ENCODE measurements around the gene LIPJ. TPM values are rescaled to one million over a fixed set of nuclear protein-coding genes. Genes with fewer than 3 reads are reported as not detected.

LIPJ gene
- total RNA-seq, 1 experiment from 2014 or later: not detected

DNA sequence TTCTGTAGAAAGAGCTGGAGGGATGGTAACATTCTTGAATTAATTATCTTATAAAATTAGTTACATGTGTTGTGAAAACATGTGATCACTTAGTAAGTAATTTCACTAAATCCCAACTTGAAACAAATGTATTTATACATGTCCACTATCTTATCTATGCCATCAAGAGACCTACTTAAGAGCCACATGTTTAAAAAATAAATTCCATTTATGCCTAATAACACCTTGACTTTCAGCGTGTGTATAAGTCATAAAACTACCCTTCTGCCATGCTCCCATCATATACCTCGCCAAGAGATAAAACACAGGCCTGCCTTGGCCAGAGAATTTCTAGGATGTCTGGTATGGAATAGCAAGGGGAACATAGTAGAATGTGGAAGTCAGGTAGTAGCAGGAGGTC is 37.3 kb downstream of the LIPJ start:
- Histone ChIP-seq H3K4me3 (ENCODE audit: low read depth, low read length) (no peak overlapping the region), H3K4me1 (no peaks in the 10 kb centered on the region), H3K27me3 (replicated peaks; ENCODE audit: control insufficient read depth, insufficient read depth, low read length) (no peaks in the 10 kb centered on the region), H3K36me3 (ENCODE audit: control insufficient read depth, insufficient read depth, low read length) (no peaks in the 10 kb centered on the region), H3K9me3 (no peaks in the 10 kb centered on the region)
- no peaks in the 10 kb centered on the region for H3K4me1 Mint-ChIP-seq (ENCODE audit: low read depth, unreplicated experiment)
- H3K36me3 Mint-ChIP-seq (ENCODE audit: insufficient read depth, unreplicated experiment): no peaks in the 10 kb centered on the region
- H3K4me3 Mint-ChIP-seq (ENCODE audit: unreplicated experiment): no peak overlapping the region
- BruUV-seq (replicated peaks): no TSS peak
- peaks cover 5% of the 10 kb centered on the region for H3K27me3 Mint-ChIP-seq (ENCODE audit: insufficient read depth, unreplicated experiment)
- POLR2A ChIA-PET: no interaction called here
- no peaks in the 10 kb centered on the region for H3K9me3 Mint-ChIP-seq (ENCODE audit: unreplicated experiment)
- CTCF ChIA-PET: no interaction called here
- TF ChIP-seq, protein P1, sequence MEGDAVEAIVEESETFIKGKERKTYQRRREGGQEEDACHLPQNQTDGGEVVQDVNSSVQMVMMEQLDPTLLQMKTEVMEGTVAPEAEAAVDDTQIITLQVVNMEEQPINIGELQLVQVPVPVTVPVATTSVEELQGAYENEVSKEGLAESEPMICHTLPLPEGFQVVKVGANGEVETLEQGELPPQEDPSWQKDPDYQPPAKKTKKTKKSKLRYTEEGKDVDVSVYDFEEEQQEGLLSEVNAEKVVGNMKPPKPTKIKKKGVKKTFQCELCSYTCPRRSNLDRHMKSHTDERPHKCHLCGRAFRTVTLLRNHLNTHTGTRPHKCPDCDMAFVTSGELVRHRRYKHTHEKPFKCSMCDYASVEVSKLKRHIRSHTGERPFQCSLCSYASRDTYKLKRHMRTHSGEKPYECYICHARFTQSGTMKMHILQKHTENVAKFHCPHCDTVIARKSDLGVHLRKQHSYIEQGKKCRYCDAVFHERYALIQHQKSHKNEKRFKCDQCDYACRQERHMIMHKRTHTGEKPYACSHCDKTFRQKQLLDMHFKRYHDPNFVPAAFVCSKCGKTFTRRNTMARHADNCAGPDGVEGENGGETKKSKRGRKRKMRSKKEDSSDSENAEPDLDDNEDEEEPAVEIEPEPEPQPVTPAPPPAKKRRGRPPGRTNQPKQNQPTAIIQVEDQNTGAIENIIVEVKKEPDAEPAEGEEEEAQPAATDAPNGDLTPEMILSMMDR (IDR thresholded peaks at IDR 0.05; ENCODE audit: insufficient read depth in 1 of 2, low read depth in 1 of 2, low read length in 1 of 2, severe bottlenecking in 1 of 2, unreplicated experiment in 1 of 2): no peak
- no peak for DNase-seq
- intact Hi-C loops (cut with micrococcal nuclease; ENCODE audit: unreplicated experiment): no loop called here
- H3K27ac Mint-ChIP-seq (ENCODE audit: unreplicated experiment): no peak overlapping the region

DNA sequence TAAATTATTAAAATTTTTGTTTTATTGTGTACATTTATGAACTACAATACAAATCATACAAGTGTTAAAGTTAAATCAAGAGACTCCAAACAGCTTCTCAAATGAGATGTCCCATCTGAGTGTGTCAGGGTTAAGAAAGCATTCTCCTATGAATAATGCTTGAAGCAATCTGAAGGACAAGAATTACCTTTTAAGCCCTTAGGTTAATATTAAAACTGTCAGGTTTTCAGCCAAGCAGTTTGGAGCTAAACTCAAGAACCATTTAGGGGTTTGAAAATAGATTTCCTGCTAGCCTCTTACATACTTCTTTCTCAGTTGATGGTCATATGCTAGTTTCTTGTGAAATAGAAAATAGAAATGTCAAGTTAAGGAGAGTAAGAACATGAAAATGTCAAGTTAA is 38.3 kb downstream of the LIPJ start:
- intact Hi-C loops (cut with micrococcal nuclease; ENCODE audit: unreplicated experiment): no loop called here

DNA sequence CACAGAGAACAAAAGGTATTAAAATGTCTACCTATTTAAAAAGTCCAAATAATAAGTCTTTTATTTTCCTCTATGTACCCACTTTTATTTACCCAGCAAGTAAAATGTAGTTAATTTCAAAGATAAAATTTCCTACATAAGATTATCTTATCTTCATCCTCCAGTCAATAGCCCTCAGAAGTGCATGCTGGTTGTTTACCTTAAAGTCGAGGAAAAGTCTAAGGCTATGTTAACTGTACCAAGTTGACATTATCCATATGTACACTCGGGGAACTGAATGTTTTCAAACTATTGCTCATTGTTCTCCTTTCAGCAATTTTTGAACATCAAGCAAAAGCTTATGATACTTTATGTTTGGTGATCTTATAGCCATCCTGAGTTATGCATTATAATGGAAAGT is 53.6 kb downstream of the LIPJ start:
- Histone ChIP-seq H3K36me3 (ENCODE audit: control insufficient read depth, insufficient read depth, low read length) (no peaks in the 10 kb centered on the region), H3K4me3 (ENCODE audit: low read depth, low read length) (no peak overlapping the region), H3K9me3 (no peaks in the 10 kb centered on the region), H3K27me3 (replicated peaks; ENCODE audit: control insufficient read depth, insufficient read depth, low read length) (no peaks in the 10 kb centered on the region), H3K4me1 (peaks cover 10% of the 10 kb centered on the region; the same call in 1 of the 2 replicates)
- H3K4me1 Mint-ChIP-seq (ENCODE audit: low read depth, unreplicated experiment): no peaks in the 10 kb centered on the region
- no peak for DNase-seq
- no peak overlapping the region for H3K4me3 Mint-ChIP-seq (ENCODE audit: unreplicated experiment)
- ChIA-PET POLR2A (no interaction called here), CTCF (no interaction called here)
- H3K27me3 Mint-ChIP-seq (ENCODE audit: insufficient read depth, unreplicated experiment): peaks cover under 1% of the 10 kb centered on the region
- no TSS peak for BruUV-seq (replicated peaks)
- no peaks in the 10 kb centered on the region for H3K36me3 Mint-ChIP-seq (ENCODE audit: insufficient read depth, unreplicated experiment)
- no peak overlapping the region for H3K27ac Mint-ChIP-seq (ENCODE audit: unreplicated experiment)
- intact Hi-C loops (cut with micrococcal nuclease; ENCODE audit: unreplicated experiment): no loop called here
- TF ChIP-seq, protein P1 (IDR thresholded peaks at IDR 0.05; ENCODE audit: insufficient read depth in 1 of 2, low read depth in 1 of 2, low read length in 1 of 2, severe bottlenecking in 1 of 2, unreplicated experiment in 1 of 2): no peak
- H3K9me3 Mint-ChIP-seq (ENCODE audit: unreplicated experiment): peaks cover 26% of the 10 kb centered on the region

More for the DNA sequence above, 38.3 kb downstream of the LIPJ start:
- H3K36me3 Mint-ChIP-seq (ENCODE audit: insufficient read depth, unreplicated experiment): no peaks in the 10 kb centered on the region
- H3K27me3 Mint-ChIP-seq (ENCODE audit: insufficient read depth, unreplicated experiment): peaks cover 5% of the 10 kb centered on the region
- no peak overlapping the region for H3K4me3 Mint-ChIP-seq (ENCODE audit: unreplicated experiment)
- no peaks in the 10 kb centered on the region for H3K9me3 Mint-ChIP-seq (ENCODE audit: unreplicated experiment)
- ChIA-PET POLR2A (no interaction called here), CTCF (no interaction called here)
- DNase-seq: no peak
- H3K27ac Mint-ChIP-seq (ENCODE audit: unreplicated experiment): no peak overlapping the region
- Histone ChIP-seq H3K4me3 (ENCODE audit: low read depth, low read length) (no peak overlapping the region), H3K27me3 (replicated peaks; ENCODE audit: control insufficient read depth, insufficient read depth, low read length) (no peaks in the 10 kb centered on the region), H3K4me1 (no peaks in the 10 kb centered on the region), H3K36me3 (ENCODE audit: control insufficient read depth, insufficient read depth, low read length) (no peaks in the 10 kb centered on the region), H3K9me3 (no peaks in the 10 kb centered on the region)
- no peaks in the 10 kb centered on the region for H3K4me1 Mint-ChIP-seq (ENCODE audit: low read depth, unreplicated experiment)
- no TSS peak for BruUV-seq (replicated peaks)
- TF ChIP-seq, protein P1 (IDR thresholded peaks at IDR 0.05; ENCODE audit: insufficient read depth in 1 of 2, low read depth in 1 of 2, low read length in 1 of 2, severe bottlenecking in 1 of 2, unreplicated experiment in 1 of 2): no peak

All from Caco-2 (cell line).